ENCODE measurements around the gene PEPD. TPM values are rescaled to one million over a fixed set of nuclear protein-coding genes. Genes with fewer than 3 reads are reported as not detected.

The PEPD gene
- total and polyA plus RNA-seq, 7 experiments from 2014 or later = 21.9 to 126 (median 24.6) TPM

DNA sequence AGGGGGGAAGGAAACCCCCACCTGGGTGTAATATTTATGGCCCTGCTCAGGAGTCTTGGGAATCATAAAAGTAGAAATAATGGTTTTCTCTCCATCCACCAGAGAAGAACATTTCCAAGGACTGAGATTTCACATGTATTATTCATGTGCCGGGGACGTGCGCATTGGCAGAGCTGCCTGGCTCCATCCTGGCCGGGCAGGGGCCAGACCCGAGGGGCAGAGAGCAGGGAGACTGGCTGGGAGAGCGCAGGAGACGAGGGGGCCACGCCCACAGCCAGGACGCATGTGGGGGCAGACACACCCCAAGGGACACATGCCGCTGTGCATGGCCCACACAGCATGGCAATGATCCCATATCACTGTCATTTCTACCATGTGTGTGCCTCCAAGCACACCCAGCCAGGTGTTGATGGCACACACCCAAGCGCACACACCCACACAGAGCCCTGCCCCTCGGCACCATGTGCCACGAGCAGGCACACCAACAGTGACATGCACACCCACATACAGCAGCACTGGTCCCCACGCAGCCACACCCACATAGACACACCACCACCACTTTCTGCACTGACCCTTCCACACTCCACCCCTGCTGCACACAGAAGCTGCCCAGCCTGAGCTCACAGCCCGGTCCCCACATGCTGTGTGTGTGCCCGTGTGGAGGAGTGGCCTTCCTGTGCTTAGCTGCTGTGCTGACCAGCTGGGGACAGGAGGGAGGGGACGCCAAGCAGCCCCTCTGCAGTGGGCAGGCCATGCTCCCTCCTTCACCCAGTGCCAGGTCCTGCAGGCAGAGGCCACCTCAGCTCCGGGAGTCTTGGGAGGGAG is 108.8 kb downstream of the PEPD start:
- Histone ChIP-seq H3K9me3 (ENCODE audit: control insufficient read depth in 2 of 3, low read length in 3 of 3) (no peaks in the 10 kb centered on the region), H3K4me3 (ENCODE audit: low read length) (no peak overlapping the region), H3K27me3 (ENCODE audit: control insufficient read depth in 2 of 2, insufficient read depth in 2 of 2, low read length in 2 of 2) (no peaks in the 10 kb centered on the region), H3K27ac (ENCODE audit: low read depth, low read length) (no peak overlapping the region), H3K4me1 (ENCODE audit: control insufficient read depth in 2 of 2, insufficient read depth in 2 of 2, low read length in 2 of 2) (no peaks in the 10 kb centered on the region), H3K36me3 (ENCODE audit: control insufficient read depth in 2 of 3, insufficient read depth in 3 of 3, low read length in 3 of 3) (peaks cover 0 to 21% (median 0%) of the 10 kb centered on the region in 3 experiments)
- ChIA-PET CTCF (interaction anchor here (1.4 kb wide), 1 partner anchor 185 kb away, joined by 3 read pairs; no protein-coding TSS in a partner anchor), POLR2A (no interaction called here)
- Mint-ChIP-seq H3K36me3 (peaks cover 0 to 8% (median 0%) of the 10 kb centered on the region in 5 donors), H3K27ac (no peak overlapping the region), H3K4me1 (peaks cover 2 to 9% (median 8%) of the 10 kb centered on the region in 7 donors), H3K9me3 (no peaks in the 10 kb centered on the region), H3K27me3 (no peaks in the 10 kb centered on the region), H3K4me3 (no peak overlapping the region)
- ATAC-seq (no peak), DNase-seq (no peak)
- intact Hi-C loops (cut with micrococcal nuclease) = no loop called here

DNA sequence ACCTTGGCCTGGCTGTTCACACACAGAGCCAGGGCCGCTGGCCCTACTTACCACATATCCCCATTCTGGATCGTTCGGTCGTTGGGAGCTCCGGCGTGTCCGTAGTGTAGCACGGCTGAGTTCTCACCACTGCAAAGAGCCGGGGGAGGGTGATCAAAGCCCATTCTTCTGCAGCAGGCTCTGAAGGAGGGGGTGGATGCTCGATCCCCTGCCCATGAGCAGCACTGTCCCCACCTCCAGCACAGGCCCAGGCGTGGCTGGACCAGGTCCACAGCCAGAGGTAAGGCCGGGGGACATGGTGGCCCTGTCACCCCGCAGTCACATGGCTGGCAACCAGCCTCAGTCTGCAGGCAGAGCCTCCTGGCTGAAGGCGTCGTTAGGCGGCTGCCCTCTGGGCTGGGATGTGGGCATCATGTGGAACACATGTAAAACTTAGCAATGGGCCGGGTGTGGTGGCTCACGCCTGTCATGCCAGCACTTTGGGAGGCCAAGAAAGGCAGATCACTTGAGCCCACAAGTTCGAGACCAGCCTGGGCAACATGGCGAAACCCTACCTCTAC is 109.9 kb downstream of the PEPD start:
- no peaks in the 10 kb centered on the region for H3K27me3 ChIP-seq (ENCODE audit: control insufficient read depth in 2 of 2, insufficient read depth in 2 of 2, low read length in 2 of 2)
- H3K27ac ChIP-seq (ENCODE audit: low read depth, low read length) = no peak overlapping the region
- no peaks in the 10 kb centered on the region for H3K27me3 Mint-ChIP-seq
- no peak overlapping the region for H3K4me3 Mint-ChIP-seq
- DNase-seq (no peak), ATAC-seq (no peak)
- H3K9me3 Mint-ChIP-seq = no peaks in the 10 kb centered on the region
- H3K4me3 ChIP-seq (ENCODE audit: low read length) = no peak overlapping the region
- intact Hi-C loops (cut with micrococcal nuclease) = no loop called here
- ChIA-PET CTCF (interaction anchor here (0.6 kb wide), 1 partner anchor 379 kb away, joined by 4 read pairs; no protein-coding TSS in a partner anchor), POLR2A (no interaction called here)
- H3K36me3 ChIP-seq (ENCODE audit: control insufficient read depth in 2 of 3, insufficient read depth in 3 of 3, low read length in 3 of 3) = peaks cover 0 to 21% (median 0%) of the 10 kb centered on the region in 3 experiments
- H3K9me3 ChIP-seq (ENCODE audit: control insufficient read depth in 2 of 3, low read length in 3 of 3) = no peaks in the 10 kb centered on the region
- H3K4me1 Mint-ChIP-seq = peaks cover 0 to 7% (median 5%) of the 10 kb centered on the region in 7 donors
- H3K4me1 ChIP-seq (ENCODE audit: control insufficient read depth in 2 of 2, insufficient read depth in 2 of 2, low read length in 2 of 2) = no peaks in the 10 kb centered on the region
- H3K36me3 Mint-ChIP-seq = peaks cover 0 to 8% (median 0%) of the 10 kb centered on the region in 5 donors
- no peak overlapping the region for H3K27ac Mint-ChIP-seq

DNA sequence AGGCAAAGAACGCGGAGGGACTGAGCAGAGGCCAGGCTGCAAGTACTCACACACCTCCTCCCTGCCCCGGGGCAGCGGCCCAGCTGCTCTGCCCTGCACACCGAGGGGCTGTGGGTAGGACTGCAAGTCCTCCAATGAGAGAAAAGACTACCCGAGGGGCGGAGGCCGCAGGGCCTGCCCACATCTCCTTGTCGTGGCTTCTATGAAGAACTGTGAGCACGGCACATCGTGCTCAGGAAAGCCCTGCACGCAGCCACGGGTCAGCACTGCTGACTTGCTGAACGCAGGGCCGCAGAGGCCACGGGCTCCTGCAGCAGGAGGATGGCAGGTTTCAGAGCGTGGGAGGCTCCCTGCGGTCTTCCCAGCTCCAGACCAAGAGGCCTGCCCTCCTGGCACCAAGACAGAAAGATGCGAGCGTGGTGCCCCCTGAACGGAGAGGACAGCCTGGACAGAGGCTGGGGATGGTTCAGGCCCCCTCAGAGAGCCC is 110.6 kb downstream of the PEPD start:
- H3K27ac Mint-ChIP-seq = no peak overlapping the region
- H3K4me3 Mint-ChIP-seq = no peak overlapping the region
- DNase-seq = no peak
- POLR2A ChIA-PET = no interaction called here
- no peaks in the 10 kb centered on the region for H3K9me3 Mint-ChIP-seq
- intact Hi-C loops (cut with micrococcal nuclease) = no loop called here
- H3K4me1 ChIP-seq (ENCODE audit: control insufficient read depth in 2 of 2, insufficient read depth in 2 of 2, low read length in 2 of 2) = no peaks in the 10 kb centered on the region
- CTCF ChIA-PET = no interaction called here
- no peaks in the 10 kb centered on the region for H3K27me3 Mint-ChIP-seq
- no peak for ATAC-seq
- H3K9me3 ChIP-seq (ENCODE audit: control insufficient read depth in 2 of 3, low read length in 3 of 3) = no peaks in the 10 kb centered on the region
- H3K4me1 Mint-ChIP-seq = peaks cover 0 to 3% (median 0%) of the 10 kb centered on the region in 7 donors
- H3K36me3 Mint-ChIP-seq = peaks cover 0 to 8% (median 0%) of the 10 kb centered on the region in 5 donors
- no peaks in the 10 kb centered on the region for H3K27me3 ChIP-seq (ENCODE audit: control insufficient read depth in 2 of 2, insufficient read depth in 2 of 2, low read length in 2 of 2)
- no peak overlapping the region for H3K27ac ChIP-seq (ENCODE audit: low read depth, low read length)
- no peak overlapping the region for H3K4me3 ChIP-seq (ENCODE audit: low read length)
- H3K36me3 ChIP-seq (ENCODE audit: control insufficient read depth in 2 of 3, insufficient read depth in 3 of 3, low read length in 3 of 3) = peaks cover 0 to 21% (median 0%) of the 10 kb centered on the region in 3 experiments

DNA sequence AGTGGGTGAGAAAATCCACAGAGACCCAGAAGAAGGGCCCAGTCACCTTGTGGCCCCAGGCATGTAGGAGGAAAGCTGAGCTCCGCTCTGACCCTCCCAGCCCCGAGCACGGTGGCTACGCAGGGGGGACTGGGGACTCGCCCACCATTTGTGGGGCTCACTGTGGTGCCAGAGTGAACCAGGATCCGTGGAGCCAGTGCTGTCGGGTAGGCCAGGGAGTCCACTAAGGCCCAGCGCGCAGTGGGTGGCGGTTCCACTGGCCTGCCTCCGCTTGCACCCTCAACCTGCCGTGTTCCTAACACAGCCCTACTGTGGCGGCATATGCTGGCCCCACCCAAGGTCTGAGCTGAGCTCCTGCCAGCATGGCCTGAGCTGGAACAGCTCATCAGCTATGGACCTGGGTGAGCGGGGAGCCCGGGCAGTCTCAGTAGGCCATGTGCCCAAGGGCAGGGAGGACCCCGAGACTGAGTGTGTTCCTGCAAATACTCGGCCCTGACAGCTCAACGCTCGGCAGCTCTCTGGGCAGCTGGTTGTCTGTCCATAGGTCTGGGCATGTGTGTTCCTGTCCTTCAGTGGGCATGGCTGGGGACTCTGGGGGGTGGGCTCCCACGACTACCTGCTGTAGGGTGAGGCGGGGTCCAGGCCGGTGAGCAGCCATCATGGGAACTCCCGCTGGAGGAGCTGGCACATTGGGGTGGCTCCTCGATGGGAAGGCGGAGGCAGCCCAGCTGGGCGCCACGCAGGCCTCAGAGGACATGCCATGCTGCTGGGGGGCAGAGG is 111.5 kb downstream of the PEPD start:
- Mint-ChIP-seq H3K9me3 (no peaks in the 10 kb centered on the region), H3K36me3 (peaks cover 0 to 8% (median 0%) of the 10 kb centered on the region in 5 donors), H3K4me3 (no peak overlapping the region), H3K27me3 (no peaks in the 10 kb centered on the region), H3K27ac (no peak overlapping the region), H3K4me1 (peaks cover 0 to 3% (median 0%) of the 10 kb centered on the region in 7 donors)
- CTCF ChIA-PET = interaction anchor here (0.6 to 4.7 kb wide), 4 partner anchors 14 to 269 kb away, joined by 3 to 34 read pairs (median 3); no protein-coding TSS in a partner anchor
- Histone ChIP-seq H3K9me3 (ENCODE audit: control insufficient read depth in 2 of 3, low read length in 3 of 3) (no peaks in the 10 kb centered on the region), H3K27me3 (ENCODE audit: control insufficient read depth in 2 of 2, insufficient read depth in 2 of 2, low read length in 2 of 2) (no peaks in the 10 kb centered on the region), H3K27ac (ENCODE audit: low read depth, low read length) (no peak overlapping the region), H3K4me1 (ENCODE audit: control insufficient read depth in 2 of 2, insufficient read depth in 2 of 2, low read length in 2 of 2) (no peaks in the 10 kb centered on the region), H3K36me3 (ENCODE audit: control insufficient read depth in 2 of 3, insufficient read depth in 3 of 3, low read length in 3 of 3) (peaks cover 0 to 21% (median 0%) of the 10 kb centered on the region in 3 experiments), H3K4me3 (ENCODE audit: low read length) (no peak overlapping the region)
- ATAC-seq (no peak), DNase-seq (no peak)
- POLR2A ChIA-PET = no interaction called here
- intact Hi-C loops (cut with micrococcal nuclease) = loop anchor here in 1 of 2 donors (5.0 kb wide), 2 partner anchors 268 to 283 kb away; no protein-coding TSS in a partner anchor

DNA sequence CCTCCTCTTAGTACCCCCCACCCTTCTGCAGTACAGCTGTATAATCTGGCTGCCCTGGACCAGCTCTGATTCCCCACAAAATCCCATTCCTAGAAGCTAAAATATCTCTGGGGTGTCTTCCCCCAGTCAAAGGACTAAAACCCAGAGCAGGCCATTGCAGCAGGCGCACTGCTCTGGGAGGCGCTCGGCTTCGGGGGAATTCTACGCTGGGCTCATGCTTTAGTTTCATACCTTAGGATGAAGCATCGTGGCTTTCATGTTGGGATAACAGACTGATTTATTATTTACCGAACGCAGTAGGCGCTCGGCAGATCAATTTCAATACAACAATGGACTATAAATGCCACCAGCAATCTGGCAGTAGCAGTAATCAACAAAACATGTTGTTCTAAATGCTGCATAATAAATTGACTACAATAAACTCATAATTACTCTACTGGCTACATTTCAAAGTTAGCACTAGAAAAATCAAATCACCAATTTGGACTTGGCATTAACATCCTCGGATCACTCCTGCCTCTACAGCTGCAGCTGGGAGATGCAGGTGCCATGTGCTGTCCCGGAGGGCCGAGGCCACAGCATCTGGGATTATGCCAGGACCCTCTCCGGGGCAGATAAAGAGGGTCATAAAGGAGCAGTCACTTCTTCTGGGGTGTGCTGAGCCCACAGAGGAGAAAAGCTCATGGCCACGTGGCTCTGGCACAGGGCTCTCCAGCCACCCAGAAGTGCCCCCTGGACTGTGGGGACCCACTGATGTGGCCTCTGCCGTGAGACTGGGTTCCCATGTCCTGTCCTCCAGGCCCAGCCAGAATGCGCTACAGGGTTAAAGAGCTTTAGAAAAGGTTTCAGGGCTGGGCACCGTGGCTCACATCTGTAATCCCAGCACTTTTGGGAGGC is 112.8 kb downstream of the PEPD start:
- Mint-ChIP-seq H3K36me3 (peaks cover 0 to 12% (median 0%) of the 10 kb centered on the region in 5 donors), H3K4me3 (no peak overlapping the region), H3K27ac (no peak overlapping the region), H3K4me1 (peaks cover 0 to 3% (median 0%) of the 10 kb centered on the region in 7 donors), H3K9me3 (no peaks in the 10 kb centered on the region), H3K27me3 (no peaks in the 10 kb centered on the region)
- peaks cover 0 to 21% (median 0%) of the 10 kb centered on the region in 3 experiments for H3K36me3 ChIP-seq (ENCODE audit: control insufficient read depth in 2 of 3, insufficient read depth in 3 of 3, low read length in 3 of 3)
- no peaks in the 10 kb centered on the region for H3K4me1 ChIP-seq (ENCODE audit: control insufficient read depth in 2 of 2, insufficient read depth in 2 of 2, low read length in 2 of 2)
- no peak overlapping the region for H3K4me3 ChIP-seq (ENCODE audit: low read length)
- no peak for DNase-seq
- no peaks in the 10 kb centered on the region for H3K27me3 ChIP-seq (ENCODE audit: control insufficient read depth in 2 of 2, insufficient read depth in 2 of 2, low read length in 2 of 2)
- ChIA-PET CTCF (interaction anchor here (0.7 to 4.7 kb wide), 6 partner anchors 16 to 268 kb away, joined by 3 to 34 read pairs (median 4); no protein-coding TSS in a partner anchor), POLR2A (no interaction called here)
- ATAC-seq = no peak
- intact Hi-C loops (cut with micrococcal nuclease) = loop anchor here in 1 of 2 donors (5.0 kb wide), 2 partner anchors 266 to 281 kb away; no protein-coding TSS in a partner anchor
- H3K27ac ChIP-seq (ENCODE audit: low read depth, low read length) = no peak overlapping the region
- no peaks in the 10 kb centered on the region for H3K9me3 ChIP-seq (ENCODE audit: control insufficient read depth in 2 of 3, low read length in 3 of 3)

All from naive thymus-derived CD4-positive, alpha-beta T cell (primary cell).